HCT116 (cell line): ENCODE measurements around the gene ITGBL1. TPM values are rescaled to one million over a fixed set of nuclear protein-coding genes. Genes with fewer than 3 reads are reported as not detected.

Source experiments
- ATAC-seq: fragments of 200-7000 bp; cut with Tn5 transposase; 2 replicates; pipeline ENCODE4 v1.9.1; 2020; ENCODE audit warnings: mild to moderate bottlenecking, moderate library complexity
- BruUV-seq: library from RNA; stranded (reverse); fragments of 400-500 nt; replicated peaks from 2 replicates; lab custom pipeline; 2021; lab: Mats Ljungman, UMichigan
- CTCF ChIA-PET: fragments of 300-600 bp; sonication (Branson Sonifier 250); formaldehyde crosslinking; loops from one replicate; lab custom pipeline; 2021; ENCODE audit warnings: antibody characterized with exemption; lab: Charles Lee
- POLR2A ChIA-PET: fragments of 300-600, 350-600 bp; sonication (Branson Sonifier 250); formaldehyde crosslinking; loops from one replicate; lab custom pipeline; 2021; ENCODE audit warnings: antibody characterized with exemption; lab: Charles Lee
- RAD21 ChIA-PET, 2 experiments: fragments of 300-600 bp; sonication (Branson Sonifier 250); formaldehyde crosslinking; loops; one replicate each; lab custom pipeline; 2023; ENCODE audit warnings: low total read pairs in 2 of 2; ENCODE audit not compliant: uncharacterized antibody in 2 of 2, unreplicated experiment in 2 of 2, low non-redundant PET in 1 of 2; lab: Charles Lee
- DNase-seq: peaks from one replicate; pipeline ENCODE4 v3.0.0-alpha.2; 2010; ENCODE audit warnings: low read depth, low spot score
- H2AFZ ChIP-seq: fragments of 200-600 bp; shearing (Covaris generic), sonication (generic); 2 replicates; pipeline ENCODE4 v1.6.1; 2017; ENCODE audit warnings: low read depth, mixed run types, mixed read lengths, antibody characterized with exemption, low read length; ENCODE audit not compliant: poor library complexity, severe bottlenecking
- H3K27ac ChIP-seq: 2 replicates; pipeline ENCODE4 v1.5.1; 2012; ENCODE audit warnings: low read depth, low read length
- H3K27me3 ChIP-seq: fragments of 200-600 bp; sonication (generic); 2 replicates; pipeline ENCODE4 v1.6.1; 2016; ENCODE audit warnings: mixed run types, low read length, mixed read lengths; ENCODE audit not compliant: insufficient read depth
- H3K36me3 ChIP-seq, 2 experiments: fragments of 200-500 bp in 1 of 2; fragments of 200-600 bp in 1 of 2; sonication (Bioruptor generic) in 1 of 2; sonication (generic) in 1 of 2; 2 replicates each; pipeline versions ENCODE4 v1.5.1 to v1.6.1; 2014 to 2016; ENCODE audit warnings: low read length in 2 of 2, inconsistent platforms in 1 of 2, mixed read lengths in 1 of 2, mixed run types in 1 of 2; ENCODE audit not compliant: insufficient read depth in 2 of 2, control insufficient read depth in 1 of 2
- H3K4me1 ChIP-seq, 2 experiments: fragments of 200-600 bp in 1 of 2; sonication (generic) in 1 of 2; 2 replicates each; pipeline versions ENCODE4 v1.5.1 to v1.6.1; 2012 to 2017; ENCODE audit warnings: low read length in 2 of 2, inconsistent platforms in 1 of 2, mild to moderate bottlenecking in 1 of 2, mixed read lengths in 1 of 2, mixed run types in 1 of 2, moderate library complexity in 1 of 2; ENCODE audit not compliant: insufficient read depth in 2 of 2, control insufficient read depth in 1 of 2
- H3K4me2 ChIP-seq: fragments of 200-600 bp; sonication (generic); 2 replicates; pipeline ENCODE4 v1.6.1; 2017; ENCODE audit warnings: mixed run types, low read length, mixed read lengths
- H3K4me3 ChIP-seq, 2 experiments: fragments of 200-600 bp in 1 of 2; sonication (generic) in 1 of 2; replicated peaks in 1 of 2; 2 replicates each; pipeline ENCODE4 v1.5.1; 2011 to 2016; ENCODE audit warnings: low read length in 2 of 2, control low read depth in 1 of 2, low read depth in 1 of 2, mild to moderate bottlenecking in 1 of 2, mixed read lengths in 1 of 2, mixed run types in 1 of 2
- H3K79me2 ChIP-seq: fragments of 200-600 bp; sonication (generic); 2 replicates; pipeline ENCODE4 v1.6.1; 2017; ENCODE audit warnings: mild to moderate bottlenecking, mixed run types, low read length, moderate library complexity, mixed read lengths; ENCODE audit not compliant: insufficient read depth
- H3K9ac ChIP-seq: fragments of 200-600 bp; sonication (generic); 2 replicates; pipeline ENCODE4 v1.6.1; 2016; ENCODE audit warnings: low read length, mixed read lengths
- H3K9me2 ChIP-seq: fragments of 200-600 bp; sonication (generic), shearing (Covaris generic); 2 replicates; pipeline ENCODE4 v1.6.1; 2017; ENCODE audit warnings: mixed run types, mild to moderate bottlenecking, moderate library complexity; ENCODE audit not compliant: insufficient read depth
- H3K9me3 ChIP-seq, 2 experiments: fragments of 200-500 bp in 1 of 2; fragments of 200-600 bp in 1 of 2; sonication (Bioruptor generic) in 1 of 2; sonication (generic) in 1 of 2; 2 replicates each; pipeline ENCODE4 v1.6.1; 2014 to 2017; ENCODE audit warnings: low read length in 2 of 2, mixed read lengths in 2 of 2, inconsistent platforms in 1 of 2, low read depth in 1 of 2, mild to moderate bottlenecking in 1 of 2, mixed run types in 1 of 2, moderate library complexity in 1 of 2; ENCODE audit not compliant: control insufficient read depth in 1 of 2, insufficient read depth in 1 of 2
- H4K20me1 ChIP-seq: fragments of 200-600 bp; sonication (generic), shearing (Covaris generic); 2 replicates; pipeline ENCODE4 v1.6.1; 2017; ENCODE audit warnings: mixed run types, mild to moderate bottlenecking, moderate library complexity; ENCODE audit not compliant: insufficient read depth
- ELF1 ChIP-seq: IDR thresholded peaks from 2 replicates; pipeline ENCODE4 v1.6.1; 2012; ENCODE audit warnings: low read depth, borderline replicate concordance
- EZH2phosphoT487 ChIP-seq: fragments of 200-600 bp; IDR thresholded peaks from 2 replicates; pipeline ENCODE4 v1.6.1; 2018; ENCODE audit warnings: antibody characterized with exemption, borderline replicate concordance
- FOSL1 ChIP-seq: IDR thresholded peaks from 2 replicates; pipeline ENCODE4 v1.6.1; 2012; ENCODE audit warnings: low read depth
- JUND ChIP-seq: IDR thresholded peaks from 2 replicates; pipeline ENCODE4 v1.6.1; 2012
- POLR2A ChIP-seq: IDR thresholded peaks from 2 replicates; pipeline ENCODE4 v1.7.0; 2011; ENCODE audit warnings: borderline replicate concordance; ENCODE audit not compliant: insufficient read depth, insufficient read length; ENCODE audit errors: extremely low read depth
- POLR2AphosphoS5 ChIP-seq: IDR thresholded peaks from 2 replicates; pipeline ENCODE4 v1.6.1; 2011; ENCODE audit warnings: mild to moderate bottlenecking, low read depth, low read length, moderate library complexity
- RAD21 ChIP-seq: IDR thresholded peaks from 2 replicates; pipeline ENCODE4 v1.6.1; 2012; ENCODE audit warnings: low read depth, mild to moderate bottlenecking
- SIN3A ChIP-seq: IDR thresholded peaks from 2 replicates; pipeline ENCODE4 v1.6.1; 2012; ENCODE audit warnings: low read depth
- SRF ChIP-seq: IDR thresholded peaks from 2 replicates; pipeline ENCODE4 v1.6.1; 2012; ENCODE audit warnings: low read depth
- TCF7L2 ChIP-seq: IDR thresholded peaks from 2 replicates; pipeline ENCODE4 v1.7.0; 2011; ENCODE audit warnings: borderline replicate concordance, inconsistent platforms; ENCODE audit not compliant: insufficient read depth, insufficient read length; ENCODE audit errors: extremely low read depth
- ZFX ChIP-seq: fragments of 450-650 bp; IDR thresholded peaks from 2 replicates; pipeline ENCODE4 v1.6.1; 2017
- intact Hi-C: fragments of 100-400 bp; cut with micrococcal nuclease; formaldehyde crosslinking; loops from 2 replicates; pipeline ENCODE4 v1.10.0; 2022
- total RNA-seq: library from RNA; stranded (reverse); gene quantifications from one replicate; pipeline ENCODE4 v1.2.1, GENCODE V29; 2021; ENCODE audit not compliant: unreplicated experiment
- TF ChIP-seq, protein P1 (sequence below): IDR thresholded peaks from 2 replicates; pipeline ENCODE4 v1.6.1; 2012
- TF ChIP-seq, protein P2 (sequence below): IDR thresholded peaks from 2 replicates; pipeline ENCODE4 v1.6.1; 2011; ENCODE audit warnings: mild to moderate bottlenecking, low read length, moderate library complexity; ENCODE audit not compliant: insufficient replicate concordance; ENCODE audit errors: extremely low read depth
- TF ChIP-seq, protein P3 (sequence below): IDR thresholded peaks from 2 replicates; pipeline ENCODE4 v1.6.1; 2012; ENCODE audit warnings: low read depth

ITGBL1 gene
- total RNA-seq, 1 experiment from 2014 or later, result 0.66 TPM

DNA sequence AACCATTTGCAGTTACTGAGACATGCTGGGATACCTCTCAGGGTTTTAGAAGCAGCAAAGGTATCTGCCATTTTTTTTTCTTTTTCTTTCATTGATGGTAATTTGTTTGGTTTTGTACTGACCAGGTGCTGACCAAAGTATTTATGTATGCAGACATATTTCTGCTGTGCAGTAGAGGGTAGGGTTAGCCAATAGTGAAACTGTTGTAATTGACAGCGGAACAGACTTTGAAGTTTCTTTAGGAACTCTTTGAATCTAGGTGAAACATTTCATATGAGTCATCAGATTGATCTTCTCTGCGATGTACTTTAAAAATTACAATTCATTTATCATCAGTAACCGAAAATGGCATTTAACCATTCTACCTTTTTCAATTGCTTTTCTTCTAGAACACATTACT lies 63.0 kb downstream of the ITGBL1 start:
- RAD21 ChIA-PET, result no interaction called here
- intact Hi-C loops, result loop anchor here (5.0 kb wide), 1 partner anchor 242 kb away; no protein-coding TSS in a partner anchor

DNA sequence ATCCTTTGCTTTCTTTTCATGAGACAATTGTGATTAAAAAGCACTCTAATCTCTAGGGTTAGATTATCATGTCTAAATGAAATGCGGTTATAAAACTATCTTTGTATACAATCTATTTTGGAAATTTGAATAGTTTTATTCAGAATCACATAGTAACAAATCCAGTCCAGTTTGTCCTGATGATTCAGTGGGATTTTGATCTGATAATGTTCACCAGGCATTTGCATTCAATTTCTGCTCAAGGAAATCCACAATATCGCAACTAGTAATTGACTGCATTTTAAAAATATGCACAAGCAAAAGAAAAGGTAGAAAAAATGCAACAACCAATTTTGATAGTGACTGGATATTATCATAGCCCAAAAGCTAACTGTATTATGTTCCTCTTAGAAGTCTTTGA lies 63.8 kb downstream of the ITGBL1 start:
- TF ChIP-seq, protein P1, sequence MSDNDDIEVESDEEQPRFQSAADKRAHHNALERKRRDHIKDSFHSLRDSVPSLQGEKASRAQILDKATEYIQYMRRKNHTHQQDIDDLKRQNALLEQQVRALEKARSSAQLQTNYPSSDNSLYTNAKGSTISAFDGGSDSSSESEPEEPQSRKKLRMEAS, result no peak
- no peak for TF ChIP-seq SIN3A
- TF ChIP-seq, protein P2, sequence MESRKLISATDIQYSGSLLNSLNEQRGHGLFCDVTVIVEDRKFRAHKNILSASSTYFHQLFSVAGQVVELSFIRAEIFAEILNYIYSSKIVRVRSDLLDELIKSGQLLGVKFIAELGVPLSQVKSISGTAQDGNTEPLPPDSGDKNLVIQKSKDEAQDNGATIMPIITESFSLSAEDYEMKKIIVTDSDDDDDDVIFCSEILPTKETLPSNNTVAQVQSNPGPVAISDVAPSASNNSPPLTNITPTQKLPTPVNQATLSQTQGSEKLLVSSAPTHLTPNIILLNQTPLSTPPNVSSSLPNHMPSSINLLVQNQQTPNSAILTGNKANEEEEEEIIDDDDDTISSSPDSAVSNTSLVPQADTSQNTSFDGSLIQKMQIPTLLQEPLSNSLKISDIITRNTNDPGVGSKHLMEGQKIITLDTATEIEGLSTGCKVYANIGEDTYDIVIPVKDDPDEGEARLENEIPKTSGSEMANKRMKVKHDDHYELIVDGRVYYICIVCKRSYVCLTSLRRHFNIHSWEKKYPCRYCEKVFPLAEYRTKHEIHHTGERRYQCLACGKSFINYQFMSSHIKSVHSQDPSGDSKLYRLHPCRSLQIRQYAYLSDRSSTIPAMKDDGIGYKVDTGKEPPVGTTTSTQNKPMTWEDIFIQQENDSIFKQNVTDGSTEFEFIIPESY, result no peak
- TF ChIP-seq, protein P3, sequence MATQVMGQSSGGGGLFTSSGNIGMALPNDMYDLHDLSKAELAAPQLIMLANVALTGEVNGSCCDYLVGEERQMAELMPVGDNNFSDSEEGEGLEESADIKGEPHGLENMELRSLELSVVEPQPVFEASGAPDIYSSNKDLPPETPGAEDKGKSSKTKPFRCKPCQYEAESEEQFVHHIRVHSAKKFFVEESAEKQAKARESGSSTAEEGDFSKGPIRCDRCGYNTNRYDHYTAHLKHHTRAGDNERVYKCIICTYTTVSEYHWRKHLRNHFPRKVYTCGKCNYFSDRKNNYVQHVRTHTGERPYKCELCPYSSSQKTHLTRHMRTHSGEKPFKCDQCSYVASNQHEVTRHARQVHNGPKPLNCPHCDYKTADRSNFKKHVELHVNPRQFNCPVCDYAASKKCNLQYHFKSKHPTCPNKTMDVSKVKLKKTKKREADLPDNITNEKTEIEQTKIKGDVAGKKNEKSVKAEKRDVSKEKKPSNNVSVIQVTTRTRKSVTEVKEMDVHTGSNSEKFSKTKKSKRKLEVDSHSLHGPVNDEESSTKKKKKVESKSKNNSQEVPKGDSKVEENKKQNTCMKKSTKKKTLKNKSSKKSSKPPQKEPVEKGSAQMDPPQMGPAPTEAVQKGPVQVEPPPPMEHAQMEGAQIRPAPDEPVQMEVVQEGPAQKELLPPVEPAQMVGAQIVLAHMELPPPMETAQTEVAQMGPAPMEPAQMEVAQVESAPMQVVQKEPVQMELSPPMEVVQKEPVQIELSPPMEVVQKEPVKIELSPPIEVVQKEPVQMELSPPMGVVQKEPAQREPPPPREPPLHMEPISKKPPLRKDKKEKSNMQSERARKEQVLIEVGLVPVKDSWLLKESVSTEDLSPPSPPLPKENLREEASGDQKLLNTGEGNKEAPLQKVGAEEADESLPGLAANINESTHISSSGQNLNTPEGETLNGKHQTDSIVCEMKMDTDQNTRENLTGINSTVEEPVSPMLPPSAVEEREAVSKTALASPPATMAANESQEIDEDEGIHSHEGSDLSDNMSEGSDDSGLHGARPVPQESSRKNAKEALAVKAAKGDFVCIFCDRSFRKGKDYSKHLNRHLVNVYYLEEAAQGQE, result no peak
- no peak for TF ChIP-seq ELF1
- no peak for TF ChIP-seq POLR2AphosphoS5
- no peak for TF ChIP-seq POLR2A
- TF ChIP-seq JUND, result no peak
- TF ChIP-seq EZH2phosphoT487, result no peak
- TF ChIP-seq SRF, result no peak
- no peak for TF ChIP-seq RAD21
- TF ChIP-seq FOSL1, result no peak
- Histone ChIP-seq H3K9ac (no peak overlapping the region), H2AFZ (no peak overlapping the region), H3K4me2 (no peak overlapping the region), H3K79me2 (no peaks in the 10 kb centered on the region), H3K4me3 (no peak overlapping the region), H3K27me3 (no peaks in the 10 kb centered on the region), H3K9me2 (no peaks in the 10 kb centered on the region), H3K27ac (no peak overlapping the region), H4K20me1 (no peaks in the 10 kb centered on the region), H3K4me1 (no peaks in the 10 kb centered on the region), H3K9me3 (peaks cover 4 to 25% of the 10 kb centered on the region in 2 experiments; a peak in 2 of 4 replicates), H3K36me3 (no peaks in the 10 kb centered on the region)
- DNase-seq (no peak), ATAC-seq (no peak)
- ChIA-PET RAD21 (no interaction called here), POLR2A (no interaction called here), CTCF (interaction anchor here (1.3 kb wide), 1 partner anchor 242 kb away, joined by 3 read pairs; no protein-coding TSS in a partner anchor)
- BruUV-seq, result no TSS peak
- intact Hi-C loops, result loop anchor here (5.0 kb wide), 1 partner anchor 241 kb away; no protein-coding TSS in a partner anchor

More for the DNA sequence above, 63.0 kb downstream of the ITGBL1 start:
- Histone ChIP-seq H3K36me3 (no peaks in the 10 kb centered on the region), H4K20me1 (no peaks in the 10 kb centered on the region), H3K4me3 (no peak overlapping the region), H3K9ac (no peak overlapping the region), H3K9me3 (peaks cover 4 to 21% of the 10 kb centered on the region in 2 experiments; a peak in 2 of 4 replicates), H3K4me1 (no peaks in the 10 kb centered on the region), H3K4me2 (no peak overlapping the region), H3K27me3 (no peaks in the 10 kb centered on the region), H3K9me2 (no peaks in the 10 kb centered on the region), H3K79me2 (no peaks in the 10 kb centered on the region), H3K27ac (no peak overlapping the region), H2AFZ (no peak overlapping the region)
- ChIA-PET CTCF (interaction anchor here (1.6 kb wide), 1 partner anchor 241 kb away, joined by 11 read pairs; no protein-coding TSS in a partner anchor), POLR2A (no interaction called here)
- BruUV-seq, result no TSS peak
- ATAC-seq (no peak), DNase-seq (no peak)
- no peak for TF ChIP-seq TCF7L2
- TF ChIP-seq, protein P1, result no peak
- TF ChIP-seq EZH2phosphoT487, result no peak
- TF ChIP-seq ZFX, result no peak
